ENCODE measurements around the gene RBKS. TPM values are rescaled to one million over a fixed set of nuclear protein-coding genes. Genes with fewer than 3 reads are reported as not detected.
"Not testable (repeated sequence)": the region's sequence is repeated elsewhere in the genome, so short reads cannot be mapped to it uniquely, and the experiment has no call there.

RBKS gene
- total RNA-seq, 2 donors from 2014 or later: 5.5 to 8.9 TPM

GRCh38 chr2:27871802-27872201 lies 18.4 kb downstream of the RBKS start:
- no peak for TF ChIP-seq CTCF (IDR thresholded peaks at IDR 0.05)
- no peaks in the 10 kb centered on the region for H3K27me3 ChIP-seq
- no peak overlapping the region for H3K4me3 ChIP-seq
- no peaks in the 10 kb centered on the region for H3K9me3 ChIP-seq
- no peaks in the 10 kb centered on the region for H3K4me1 ChIP-seq
- H3K9ac ChIP-seq (ENCODE audit: low read depth in 2 of 2, low read length in 2 of 2): no peak overlapping the region
- no peak for DNase-seq
- intact Hi-C loops (cut with DNase I): loop anchor here (10.0 kb wide), 1 partner anchor 57 kb away; no protein-coding TSS in a partner anchor
- no peak overlapping the region for H3K27ac ChIP-seq
- no peaks in the 10 kb centered on the region for H3K36me3 ChIP-seq

- Histone ChIP-seq H3K9ac (ENCODE audit: low read depth in 2 of 2, low read length in 2 of 2) (no peak overlapping the region), H3K27me3 (no peaks in the 10 kb centered on the region), H3K4me1 (no peaks in the 10 kb centered on the region), H3K4me3 (no peak overlapping the region), H3K36me3 (no peaks in the 10 kb centered on the region), H3K27ac (no peak overlapping the region), H3K9me3 (no peaks in the 10 kb centered on the region)
- no peak for TF ChIP-seq CTCF (IDR thresholded peaks at IDR 0.05)
- intact Hi-C loops (cut with DNase I): loop anchor here (10.0 kb wide), 1 partner anchor 56 kb away; no protein-coding TSS in a partner anchor
- DNase-seq: no peak
Observed at GRCh38 chr2:27870724-27871123, 19.5 kb downstream of the RBKS start.

GRCh38 chr2:27869763-27870162 lies 20.4 kb downstream of the RBKS start:
- no peak for DNase-seq
- H3K9ac ChIP-seq (ENCODE audit: low read depth in 2 of 2, low read length in 2 of 2): no peak overlapping the region
- no peaks in the 10 kb centered on the region for H3K9me3 ChIP-seq
- no peaks in the 10 kb centered on the region for H3K36me3 ChIP-seq
- H3K4me1 ChIP-seq: no peaks in the 10 kb centered on the region
- no peak overlapping the region for H3K27ac ChIP-seq
- intact Hi-C loops (cut with DNase I): loop anchor here (10.0 kb wide), 1 partner anchor 55 kb away; no protein-coding TSS in a partner anchor
- H3K27me3 ChIP-seq: no peaks in the 10 kb centered on the region
- H3K4me3 ChIP-seq: no peak overlapping the region
- no peak for TF ChIP-seq CTCF (IDR thresholded peaks at IDR 0.05)

- Histone ChIP-seq H3K36me3 (no peaks in the 10 kb centered on the region), H3K27me3 (no peaks in the 10 kb centered on the region), H3K9ac (ENCODE audit: low read depth in 2 of 2, low read length in 2 of 2) (no peak overlapping the region), H3K4me3 (no peak overlapping the region), H3K4me1 (no peaks in the 10 kb centered on the region), H3K9me3 (no peaks in the 10 kb centered on the region), H3K27ac (no peak overlapping the region)
- intact Hi-C loops (cut with DNase I): no loop called here
- TF ChIP-seq CTCF (IDR thresholded peaks at IDR 0.05): no peak
- DNase-seq: no peak
Observed at GRCh38 chr2:27866237-27866636, 23.9 kb downstream of the RBKS start.

- intact Hi-C loops (cut with DNase I); DNase-seq; H3K4me3 ChIP-seq: not testable (repeated sequence)
Observed at GRCh38 chr2:27863955-27864354, 26.2 kb downstream of the RBKS start.

GRCh38 chr2:27863146-27863545 lies 27.0 kb downstream of the RBKS start:
- no peak overlapping the region for H3K9ac ChIP-seq (ENCODE audit: low read depth in 2 of 2, low read length in 2 of 2)
- intact Hi-C loops (cut with DNase I): no loop called here
- H3K9me3 ChIP-seq: no peaks in the 10 kb centered on the region
- no peaks in the 10 kb centered on the region for H3K4me1 ChIP-seq
- no peak overlapping the region for H3K27ac ChIP-seq
- TF ChIP-seq CTCF (IDR thresholded peaks at IDR 0.05): no peak
- no peaks in the 10 kb centered on the region for H3K27me3 ChIP-seq
- DNase-seq: no peak
- no peaks in the 10 kb centered on the region for H3K36me3 ChIP-seq
- H3K4me3 ChIP-seq: no peak overlapping the region

More at GRCh38 chr2:27863955-27864354, 26.2 kb downstream of the RBKS start:
- not testable (repeated sequence) for H3K27me3 ChIP-seq; H3K36me3 ChIP-seq; H3K4me1 ChIP-seq; H3K27ac ChIP-seq; H3K9ac ChIP-seq (ENCODE audit: low read depth in 2 of 2, low read length in 2 of 2); H3K9me3 ChIP-seq

All from colonic mucosa (tissue), 4 donors.